GM18517 (cell line): Measurements from ENCODE around the gene SYNPR.
"Not testable (repeated sequence)": the region's sequence is repeated elsewhere in the genome, so short reads cannot be mapped to it uniquely, and the experiment has no call there.

Experiments
- ATAC-seq: cut with Tn5 transposase; IDR thresholded peaks from one replicate; pipeline ENCODE4 v1.9.1; 2021; ENCODE audit warnings: mild to moderate bottlenecking, moderate library complexity; ENCODE audit not compliant: unreplicated experiment

The SYNPR gene

GRCh38 chr3:63278171-63279004 lies at the start of gene SYNPR:
Gene SYNPR (plus strand): TSS chr3:63278308.
- ATAC-seq = no peak

DNA sequence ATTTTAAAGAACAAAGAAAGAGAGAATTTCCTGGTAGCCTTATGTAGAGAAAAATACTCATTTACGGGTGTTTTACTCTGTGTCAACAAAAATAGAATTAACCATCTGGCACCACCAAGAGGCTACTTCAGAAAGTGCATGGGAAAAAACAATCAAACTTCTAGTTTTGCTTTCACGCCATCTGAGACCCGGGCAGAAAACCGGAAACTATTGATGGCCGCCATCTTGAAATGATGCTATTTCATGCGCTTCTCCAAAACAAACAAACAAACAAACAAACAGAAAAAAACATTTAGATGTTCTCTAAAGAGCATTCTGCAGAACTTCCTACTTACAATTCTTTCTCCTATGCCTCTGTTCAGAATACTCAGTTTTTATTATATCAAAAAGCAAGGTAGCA lies 49.4 kb upstream of the SYNPR start:
- ATAC-seq = no peak

GRCh38 chr3:63230146-63230545 lies 48.0 kb upstream of the SYNPR start:
- ATAC-seq = no peak

DNA sequence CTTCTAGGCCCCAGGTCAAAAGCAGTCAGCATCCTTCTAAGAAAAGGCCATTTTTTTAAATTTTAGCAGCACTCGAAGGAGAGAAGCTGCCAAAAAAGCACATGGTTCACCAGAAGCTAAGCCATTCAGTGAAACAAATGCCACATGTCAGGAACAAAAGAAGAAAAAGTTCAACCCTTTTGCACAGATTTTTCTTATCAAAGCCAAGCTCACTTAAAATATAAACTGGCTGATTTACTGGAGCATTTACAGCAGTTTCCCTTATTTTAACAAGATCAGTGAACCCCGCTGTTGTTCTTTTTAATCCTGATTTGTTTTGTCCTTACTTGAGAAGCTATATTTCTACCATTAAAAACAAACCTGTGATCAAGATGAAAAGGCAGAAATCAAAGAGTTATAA lies 46.5 kb upstream of the SYNPR start:
- ATAC-seq = no peak

GRCh38 chr3:63232764-63233396 lies 45.2 kb upstream of the SYNPR start:
- no peak for ATAC-seq

GRCh38 chr3:63240381-63240902 lies 37.7 kb upstream of the SYNPR start:
- no peak for ATAC-seq

DNA sequence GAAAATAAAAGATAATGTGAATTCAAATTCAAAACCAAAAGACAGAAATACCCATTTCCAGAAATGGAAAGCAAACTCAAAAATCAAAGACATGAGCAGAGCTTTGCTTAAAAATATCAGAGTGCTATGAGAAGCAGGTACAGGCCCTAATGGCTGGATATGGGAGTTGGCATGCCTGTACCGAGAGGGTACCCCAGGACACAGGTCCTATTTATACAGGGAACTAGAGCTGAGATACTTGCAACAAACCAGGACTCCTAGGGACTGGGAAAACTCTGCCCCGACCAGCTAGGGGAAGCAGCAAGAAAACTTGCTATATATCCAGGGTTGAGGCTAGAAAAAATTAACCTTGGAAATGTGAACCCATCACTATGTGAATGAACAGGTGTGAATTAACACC lies 36.0 kb upstream of the SYNPR start:
- no peak for ATAC-seq

- ATAC-seq = no peak
These were observed 33.6 kb upstream of the SYNPR start for GRCh38 chr3:63244486-63244885.

DNA sequence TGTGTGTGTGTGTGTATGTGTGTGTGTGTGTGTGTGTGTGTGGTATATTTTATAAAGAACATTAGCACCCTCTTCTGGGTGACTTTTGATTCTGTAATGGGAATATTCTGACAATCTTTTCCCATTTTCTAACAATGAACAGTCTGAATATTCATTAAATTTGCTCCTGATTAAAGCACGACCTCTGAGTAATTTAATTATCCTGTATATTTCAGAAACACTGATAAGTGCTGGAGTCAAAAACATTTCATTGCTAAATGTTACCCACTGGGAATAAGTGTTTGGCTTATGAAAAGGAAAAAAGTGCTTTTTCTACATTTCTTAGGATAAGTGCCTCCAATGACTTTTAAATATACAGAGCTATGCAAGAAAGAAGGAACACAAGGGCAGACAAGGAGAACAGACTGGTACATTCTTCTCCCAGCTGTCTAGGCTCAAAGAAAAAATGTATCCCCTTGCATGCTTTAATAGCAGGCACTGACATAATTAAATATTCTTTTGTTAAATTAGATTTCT lies 32.3 kb upstream of the SYNPR start:
- no peak for ATAC-seq

GRCh38 chr3:63248015-63248414 lies 30.1 kb upstream of the SYNPR start:
- ATAC-seq = no peak

- no peak for ATAC-seq
These were observed 26.6 kb upstream of the SYNPR start for GRCh38 chr3:63251499-63251898.

DNA sequence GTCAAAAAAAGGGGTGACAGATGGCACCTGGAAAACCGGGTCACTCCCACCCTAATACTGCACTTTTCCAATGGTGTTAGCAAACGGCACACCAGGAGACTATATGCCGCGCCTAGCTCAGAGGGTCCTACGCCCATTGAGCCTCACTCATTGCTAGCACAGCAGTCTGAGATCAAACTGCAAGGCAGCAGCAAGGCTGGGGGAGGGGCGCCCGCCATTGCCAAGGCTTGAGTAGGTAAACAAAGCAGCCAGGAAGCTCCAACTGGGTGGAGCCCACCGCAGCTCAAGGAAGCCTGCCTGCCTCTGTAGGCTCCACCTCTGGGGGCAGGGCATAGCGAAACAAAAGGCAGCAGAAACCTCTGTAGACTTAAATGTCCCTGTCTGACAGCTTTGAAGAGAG lies 22.3 kb upstream of the SYNPR start:
- not testable (repeated sequence) for ATAC-seq

DNA sequence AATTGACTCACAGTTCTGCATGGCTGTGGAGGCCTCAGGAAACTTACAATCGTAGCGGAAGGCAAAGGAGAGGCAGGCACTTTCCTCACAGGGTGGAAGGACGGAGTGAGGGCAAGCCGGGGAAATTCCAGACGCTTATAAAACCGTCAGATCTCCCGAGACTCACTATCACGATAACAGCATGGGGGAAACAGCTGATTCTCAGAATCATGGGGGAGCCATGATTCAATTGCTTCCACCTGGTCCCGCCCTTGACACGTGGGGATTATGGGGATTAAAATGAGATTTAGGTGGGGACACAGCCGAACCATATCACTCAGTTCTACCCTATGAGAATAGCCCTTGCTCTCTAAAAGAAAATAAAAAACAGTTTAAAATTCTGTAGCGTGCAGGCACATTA lies 13.4 kb upstream of the SYNPR start:
- ATAC-seq = no peak

DNA sequence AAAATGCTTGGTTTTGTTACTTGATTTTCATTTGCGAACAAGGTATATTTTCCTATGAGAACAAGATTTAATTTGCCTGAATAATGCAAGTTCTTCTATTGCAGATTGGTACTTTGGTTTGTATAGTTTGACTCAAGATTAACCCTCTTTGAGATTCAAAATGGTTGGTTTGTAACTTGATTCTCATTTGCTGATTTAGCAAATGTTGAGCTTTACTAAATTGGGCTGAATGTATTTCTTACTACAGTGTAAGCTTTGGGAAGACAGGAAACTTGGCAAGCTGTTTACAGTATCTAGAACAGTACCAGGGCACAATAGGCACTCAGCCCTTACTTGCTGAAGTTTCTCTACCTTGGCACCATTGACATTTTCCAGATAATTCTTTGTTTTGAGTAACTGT lies 3.7 kb upstream of the SYNPR start:
- no peak for ATAC-seq

GRCh38 chr3:63279005-63279841 lies 1.1 kb downstream of the SYNPR start:
- no peak for ATAC-seq

GRCh38 chr3:63287610-63288009 lies 9.5 kb downstream of the SYNPR start:
- no peak for ATAC-seq

- ATAC-seq = no peak
These were observed 12.6 kb downstream of the SYNPR start for GRCh38 chr3:63290686-63291085.

DNA sequence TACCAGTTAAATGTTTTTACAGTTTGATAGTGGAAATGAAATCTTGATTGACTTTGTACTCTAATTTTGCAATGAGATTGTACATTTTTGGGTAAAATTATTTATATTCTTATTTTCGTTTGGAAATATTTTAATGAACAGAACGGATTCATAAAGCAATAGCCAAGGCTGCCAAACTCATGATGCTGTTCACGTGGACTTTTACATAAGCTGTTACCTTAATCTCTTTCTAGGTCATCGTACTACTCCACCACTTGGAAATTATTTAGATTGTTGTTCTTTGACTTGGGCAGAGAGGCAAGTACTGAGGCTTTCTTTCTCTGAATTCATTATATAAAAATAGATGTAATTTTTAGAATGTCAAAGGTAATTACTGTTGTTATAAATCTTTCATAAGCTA lies 16.2 kb downstream of the SYNPR start:
- no peak for ATAC-seq

DNA sequence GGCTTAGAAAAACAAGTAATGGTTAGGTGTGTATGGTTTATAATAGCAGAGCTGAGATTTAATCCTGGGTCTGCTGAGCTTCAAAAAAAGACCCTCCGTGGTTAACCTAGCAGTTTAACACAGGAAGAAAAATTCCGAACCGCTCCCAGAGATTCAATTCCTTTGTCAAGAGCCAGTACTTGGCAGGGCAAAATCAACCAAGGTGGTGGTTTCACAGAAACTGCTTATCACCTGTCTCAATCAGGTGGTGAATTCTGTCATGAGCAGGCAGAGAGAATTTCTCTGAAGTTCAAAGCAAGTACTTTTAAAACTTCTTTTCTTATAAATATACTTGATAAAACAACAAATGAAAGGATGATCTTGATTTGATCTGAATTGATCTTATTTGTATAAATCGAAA lies 17.2 kb downstream of the SYNPR start:
- no peak for ATAC-seq

DNA sequence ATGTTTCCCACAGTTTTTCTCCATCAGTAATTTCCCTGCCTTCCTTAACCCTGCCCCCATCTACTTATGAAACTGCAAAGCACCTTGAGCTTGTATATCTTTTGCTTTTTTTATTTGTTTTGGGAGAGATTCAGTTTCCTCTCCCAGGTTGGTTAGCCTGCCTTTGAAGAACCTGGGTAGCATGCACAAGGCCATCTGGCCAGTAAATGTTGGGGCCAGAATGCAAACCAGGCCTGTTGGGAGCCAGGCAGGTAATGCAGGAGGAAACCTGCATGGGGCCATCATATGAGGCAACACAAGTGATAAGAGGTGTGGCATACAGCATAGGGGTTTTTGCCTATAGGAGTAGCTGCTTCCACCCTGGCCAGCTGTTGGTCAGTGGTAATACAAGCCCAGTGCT lies 17.7 kb downstream of the SYNPR start:
- no peak for ATAC-seq

- ATAC-seq = no peak
These were observed 18.1 kb downstream of the SYNPR start for GRCh38 chr3:63296249-63296648.
